Raji (cell line): ENCODE data around the gene ANKRD13D.

Experiments
- POLR2A ChIP-seq: IDR thresholded peaks from 2 replicates; pipeline ENCODE4 v1.6.1; 2011; ENCODE audit warnings: low read depth, low read length, control low read depth; ENCODE audit not compliant: insufficient read depth

ANKRD13D gene

DNA sequence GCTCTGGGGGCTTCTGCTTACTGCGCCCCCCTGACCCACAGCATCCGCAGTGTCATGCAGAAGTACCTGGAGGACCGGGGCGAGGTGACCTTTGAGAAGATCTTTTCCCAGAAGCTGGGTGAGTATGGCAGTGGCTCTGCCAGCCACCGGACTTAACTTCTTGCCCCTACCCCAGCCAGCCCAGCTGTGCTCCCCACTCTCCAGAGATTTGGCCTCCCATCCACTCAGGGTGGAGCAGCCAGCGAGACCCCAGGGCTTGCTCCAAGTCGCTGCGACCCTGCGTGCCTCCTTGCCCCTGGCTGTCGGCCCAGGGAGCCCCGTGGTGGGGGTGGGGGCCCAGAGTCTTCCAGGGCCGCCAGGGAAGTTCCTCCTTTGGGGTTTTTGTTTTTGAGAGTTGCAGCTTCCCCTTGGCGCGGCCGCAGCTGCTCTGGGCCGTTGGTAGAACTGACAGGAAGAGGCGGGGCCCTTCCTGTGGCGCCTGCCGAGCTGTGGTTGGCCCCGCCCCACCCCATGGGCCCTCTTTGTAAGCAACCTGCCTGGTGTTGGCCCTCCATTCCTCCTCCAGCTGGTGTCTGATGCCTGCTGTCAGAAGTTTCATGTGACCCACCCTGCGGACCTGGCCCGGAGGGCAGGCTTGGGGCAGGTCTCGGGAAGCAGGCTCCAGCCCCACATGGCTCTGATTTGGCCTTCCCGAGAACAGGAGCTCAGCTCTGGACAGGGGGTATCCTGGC lies 11.7 kb upstream of the ANKRD13D start:
- TF ChIP-seq POLR2A: peak; percentile 80

DNA sequence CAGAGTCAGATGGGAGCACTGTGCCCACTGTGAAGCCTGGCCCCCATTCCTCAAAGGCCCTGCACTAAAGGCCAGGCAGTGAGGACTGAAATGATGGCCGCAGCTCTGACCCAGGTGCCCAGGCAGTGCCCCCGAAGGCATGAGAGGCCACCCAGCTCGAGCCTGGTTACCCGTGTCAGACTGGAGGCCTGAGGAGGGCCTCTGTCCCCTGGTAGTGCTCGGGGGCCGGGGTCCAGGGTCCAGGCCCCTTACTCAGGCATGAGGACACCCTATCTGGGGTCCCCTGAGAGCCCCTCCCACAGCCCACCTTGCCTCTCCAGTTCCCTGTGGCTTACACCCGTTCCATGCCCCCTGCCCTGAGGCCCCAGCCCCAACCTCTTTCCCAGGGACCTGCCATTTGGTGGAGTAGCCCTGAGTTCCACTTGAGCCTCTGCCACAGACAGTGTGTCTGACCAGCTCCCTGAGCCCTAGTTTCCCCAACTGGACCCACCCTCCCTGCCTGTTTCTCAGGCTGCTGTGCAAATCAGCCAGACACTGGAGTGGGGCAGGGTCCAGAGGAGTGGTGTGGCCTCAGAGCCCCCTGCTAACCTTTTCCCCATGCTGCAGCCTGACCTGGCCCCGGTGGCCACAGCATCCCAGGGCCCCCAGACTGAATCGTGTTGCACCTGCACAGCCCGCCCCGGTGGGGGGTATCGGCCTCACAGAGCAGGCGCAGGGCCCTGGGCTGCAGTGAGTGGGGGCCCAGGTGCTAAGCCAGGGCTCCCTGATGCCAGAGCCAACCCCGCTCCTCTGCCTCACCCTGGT lies 10.8 kb upstream of the ANKRD13D start:
- TF ChIP-seq POLR2A: no peak

DNA sequence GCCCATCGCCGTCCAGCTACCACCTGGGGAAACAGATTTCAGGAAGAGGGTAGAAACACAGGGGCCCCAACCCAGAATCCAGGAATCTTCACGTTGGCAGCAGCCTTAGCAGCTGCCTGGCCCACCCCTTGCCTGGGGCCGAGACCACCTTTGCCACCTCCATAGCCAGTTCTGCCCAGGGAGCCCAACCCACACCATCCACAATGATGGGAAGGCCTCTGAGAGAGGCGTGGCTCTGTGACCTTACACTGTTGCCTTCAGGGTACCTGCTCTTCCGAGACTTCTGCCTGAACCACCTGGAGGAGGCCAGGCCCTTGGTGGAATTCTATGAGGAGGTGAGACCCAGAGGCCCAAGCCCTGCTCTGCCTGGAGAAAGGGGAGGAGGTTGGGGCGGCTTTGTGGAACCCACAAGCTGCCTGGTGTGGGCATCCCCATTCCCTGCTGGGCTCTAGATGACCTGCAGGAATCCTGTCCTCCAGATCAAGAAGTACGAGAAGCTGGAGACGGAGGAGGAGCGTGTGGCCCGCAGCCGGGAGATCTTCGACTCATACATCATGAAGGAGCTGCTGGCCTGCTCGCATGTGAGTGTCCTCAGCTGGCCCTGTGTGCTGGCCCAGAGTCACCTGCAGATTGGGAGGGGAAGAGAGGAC lies 10.0 kb upstream of the ANKRD13D start:
- TF ChIP-seq POLR2A: no peak

DNA sequence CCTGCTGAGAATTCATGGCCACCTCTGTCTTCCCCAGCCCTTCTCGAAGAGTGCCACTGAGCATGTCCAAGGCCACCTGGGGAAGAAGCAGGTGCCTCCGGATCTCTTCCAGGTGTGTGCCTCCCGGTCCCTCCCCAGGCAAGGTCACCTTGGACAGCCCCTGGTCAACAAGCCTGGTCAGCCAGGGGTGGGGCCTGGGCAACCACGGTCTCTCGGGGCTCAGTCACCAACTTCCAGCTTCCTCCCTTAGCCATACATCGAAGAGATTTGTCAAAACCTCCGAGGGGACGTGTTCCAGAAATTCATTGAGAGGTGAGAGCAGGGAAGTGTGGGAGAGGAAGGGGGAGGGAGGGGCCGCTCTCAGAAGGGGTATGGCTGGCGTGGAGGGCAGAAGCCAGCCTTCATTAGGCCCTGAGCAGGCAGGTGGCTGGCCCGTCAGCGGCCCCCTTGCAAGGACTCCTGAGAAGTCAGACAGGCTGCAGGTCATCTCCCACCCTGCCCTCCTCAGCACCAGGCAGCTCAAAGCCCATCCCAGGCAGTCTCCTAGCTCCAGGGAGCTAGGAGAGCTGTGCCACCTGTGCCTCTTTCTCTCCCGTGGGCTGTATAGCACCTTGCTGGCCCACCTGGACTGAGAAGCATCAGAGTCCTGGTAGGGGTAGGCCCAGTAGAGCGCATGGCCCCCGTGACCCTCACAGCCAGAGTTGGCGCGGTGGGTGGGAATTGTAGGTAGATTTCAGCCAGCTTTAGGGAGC lies 9.3 kb upstream of the ANKRD13D start:
- no peak for TF ChIP-seq POLR2A

DNA sequence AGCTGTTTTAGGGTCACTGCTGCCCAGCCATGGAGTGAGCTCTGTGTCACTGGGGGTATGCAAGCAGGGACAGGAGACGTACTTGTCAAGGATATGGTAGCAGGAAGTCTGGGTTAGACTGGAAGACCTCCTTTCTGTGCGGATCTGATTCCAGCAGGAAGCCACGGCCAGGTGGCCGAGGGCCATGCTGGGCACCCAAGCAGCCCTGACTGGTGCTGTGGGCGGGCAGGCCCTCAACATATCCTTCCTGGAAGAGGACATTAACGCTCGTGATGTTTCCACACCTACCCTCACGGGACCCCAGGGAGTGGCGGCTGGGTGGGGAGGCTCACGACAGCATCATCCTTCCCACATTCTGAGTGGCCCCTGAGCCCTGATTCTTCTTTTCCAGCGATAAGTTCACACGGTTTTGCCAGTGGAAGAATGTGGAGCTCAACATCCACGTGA lies 8.7 kb upstream of the ANKRD13D start:
- no peak for TF ChIP-seq POLR2A

DNA sequence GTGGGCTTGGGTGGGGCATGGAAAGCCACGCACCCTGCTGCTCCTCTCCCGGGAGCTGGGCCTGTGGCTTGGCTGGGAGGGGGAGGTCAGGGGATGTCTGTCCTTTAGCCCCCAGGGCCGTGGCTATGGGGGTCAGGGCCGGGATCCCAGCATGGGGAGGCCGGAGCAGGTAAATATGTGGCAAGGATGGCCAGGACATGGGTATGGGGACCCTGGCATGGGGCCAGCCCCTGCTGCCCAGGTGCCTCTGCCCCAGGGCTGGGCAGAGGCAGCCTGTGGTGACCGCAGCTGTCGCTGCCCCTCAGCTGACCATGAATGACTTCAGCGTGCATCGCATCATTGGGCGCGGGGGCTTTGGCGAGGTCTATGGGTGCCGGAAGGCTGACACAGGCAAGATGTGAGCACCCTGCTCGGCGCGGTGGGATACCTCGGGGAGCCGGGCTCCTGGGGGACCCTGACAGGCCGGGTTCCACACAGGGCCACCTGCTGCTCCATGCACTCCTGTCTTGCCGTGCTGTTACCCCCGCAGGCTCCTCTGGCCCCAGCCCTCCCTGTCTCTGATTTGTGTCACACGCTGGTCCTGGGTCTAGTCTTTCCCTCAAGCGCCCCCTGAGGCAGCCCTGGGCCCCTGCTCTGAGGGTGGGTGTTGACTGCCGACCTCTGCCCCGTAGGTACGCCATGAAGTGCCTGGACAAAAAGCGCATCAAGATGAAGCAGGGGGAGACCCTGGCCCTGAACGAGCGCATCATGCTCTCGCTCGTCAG lies 8.1 kb upstream of the ANKRD13D start:
- TF ChIP-seq POLR2A: no peak

DNA sequence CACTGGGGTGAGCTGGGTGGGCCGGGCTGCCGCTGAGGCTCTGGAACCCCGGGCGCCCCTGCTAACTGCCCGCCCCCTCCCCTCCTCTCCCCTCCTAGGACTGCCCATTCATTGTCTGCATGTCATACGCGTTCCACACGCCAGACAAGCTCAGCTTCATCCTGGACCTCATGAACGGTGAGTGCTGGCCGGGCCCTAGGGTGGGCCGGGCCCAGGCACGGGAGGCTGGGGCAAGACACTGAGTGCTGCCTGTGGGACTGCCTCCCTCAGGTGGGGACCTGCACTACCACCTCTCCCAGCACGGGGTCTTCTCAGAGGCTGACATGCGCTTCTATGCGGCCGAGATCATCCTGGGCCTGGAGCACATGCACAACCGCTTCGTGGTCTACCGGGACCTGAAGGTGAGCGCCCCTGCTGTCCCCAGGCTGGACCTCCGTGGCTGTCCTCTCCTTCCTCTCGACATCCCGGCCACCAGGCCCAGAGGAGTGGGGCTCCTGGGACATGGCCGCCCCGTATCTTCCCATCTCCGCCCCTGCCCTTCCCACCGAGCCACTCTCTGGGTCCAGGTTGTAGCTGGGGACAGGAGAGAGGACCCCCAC lies 7.5 kb upstream of the ANKRD13D start:
- no peak for TF ChIP-seq POLR2A

DNA sequence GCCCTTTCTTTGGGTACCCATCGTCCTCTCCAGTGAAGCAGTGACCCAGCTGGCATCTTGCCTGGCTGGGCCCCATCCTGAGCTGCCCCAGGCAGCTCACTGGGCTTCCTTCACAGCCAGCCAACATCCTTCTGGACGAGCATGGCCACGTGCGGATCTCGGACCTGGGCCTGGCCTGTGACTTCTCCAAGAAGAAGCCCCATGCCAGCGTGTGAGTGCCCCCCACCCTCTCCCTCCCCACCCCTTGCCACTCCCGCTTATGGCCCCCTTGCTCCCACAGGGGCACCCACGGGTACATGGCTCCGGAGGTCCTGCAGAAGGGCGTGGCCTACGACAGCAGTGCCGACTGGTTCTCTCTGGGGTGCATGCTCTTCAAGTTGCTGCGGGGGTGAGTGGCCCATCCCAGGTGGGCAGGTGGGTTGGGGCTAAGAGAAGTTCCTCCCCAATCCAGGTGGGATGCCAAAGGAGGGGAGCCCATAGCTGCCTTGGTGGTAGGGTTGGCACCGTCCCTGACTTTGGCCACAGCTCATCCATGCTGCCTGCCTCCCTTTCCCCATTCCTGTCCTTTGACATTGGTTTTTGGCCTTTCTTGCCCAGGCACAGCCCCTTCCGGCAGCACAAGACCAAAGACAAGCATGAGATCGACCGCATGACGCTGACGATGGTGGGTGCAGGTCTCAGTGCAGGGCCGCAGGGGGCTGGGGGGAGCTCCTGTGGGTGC lies 6.8 kb upstream of the ANKRD13D start:
- TF ChIP-seq POLR2A: no peak

DNA sequence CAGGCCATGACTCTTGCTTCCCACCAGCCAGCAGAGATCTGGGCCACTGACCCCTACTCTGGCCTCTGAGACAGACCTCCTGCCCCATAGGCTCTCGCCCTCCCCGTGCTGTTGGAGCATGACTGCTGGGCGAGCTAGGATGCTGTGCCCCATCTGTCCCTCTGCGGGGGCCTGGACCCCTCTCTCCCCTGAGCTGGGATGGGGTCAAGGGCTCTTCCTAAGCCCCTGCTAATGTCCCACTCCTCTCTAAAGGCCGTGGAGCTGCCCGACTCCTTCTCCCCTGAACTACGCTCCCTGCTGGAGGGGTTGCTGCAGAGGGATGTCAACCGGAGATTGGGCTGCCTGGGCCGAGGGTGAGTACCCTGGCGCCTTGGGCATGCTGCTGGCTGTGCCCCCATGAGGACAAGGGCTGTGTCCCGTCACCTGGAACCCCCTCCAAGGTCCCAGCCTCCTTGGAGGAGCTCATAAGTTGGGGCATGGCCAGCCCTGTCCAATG lies 6.2 kb upstream of the ANKRD13D start:
- TF ChIP-seq POLR2A: no peak

DNA sequence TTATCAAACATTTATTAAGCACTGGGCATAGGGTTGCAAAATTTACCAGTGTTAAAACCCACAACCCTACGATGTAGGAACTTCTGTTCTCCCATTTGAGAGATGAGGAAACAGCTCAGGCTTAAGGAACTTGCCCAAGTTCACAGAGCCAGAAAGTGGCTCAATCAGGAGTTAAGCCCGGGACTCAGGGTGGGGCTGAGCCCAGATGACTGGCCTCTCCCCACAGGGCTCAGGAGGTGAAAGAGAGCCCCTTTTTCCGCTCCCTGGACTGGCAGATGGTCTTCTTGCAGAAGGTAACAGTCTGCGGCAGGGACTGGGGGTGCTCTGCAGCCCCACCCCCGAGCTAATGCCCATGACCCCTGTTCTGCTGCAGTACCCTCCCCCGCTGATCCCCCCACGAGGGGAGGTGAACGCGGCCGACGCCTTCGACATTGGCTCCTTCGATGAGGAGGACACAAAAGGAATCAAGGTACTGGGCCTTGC lies 5.6 kb upstream of the ANKRD13D start:
- TF ChIP-seq POLR2A: no peak

DNA sequence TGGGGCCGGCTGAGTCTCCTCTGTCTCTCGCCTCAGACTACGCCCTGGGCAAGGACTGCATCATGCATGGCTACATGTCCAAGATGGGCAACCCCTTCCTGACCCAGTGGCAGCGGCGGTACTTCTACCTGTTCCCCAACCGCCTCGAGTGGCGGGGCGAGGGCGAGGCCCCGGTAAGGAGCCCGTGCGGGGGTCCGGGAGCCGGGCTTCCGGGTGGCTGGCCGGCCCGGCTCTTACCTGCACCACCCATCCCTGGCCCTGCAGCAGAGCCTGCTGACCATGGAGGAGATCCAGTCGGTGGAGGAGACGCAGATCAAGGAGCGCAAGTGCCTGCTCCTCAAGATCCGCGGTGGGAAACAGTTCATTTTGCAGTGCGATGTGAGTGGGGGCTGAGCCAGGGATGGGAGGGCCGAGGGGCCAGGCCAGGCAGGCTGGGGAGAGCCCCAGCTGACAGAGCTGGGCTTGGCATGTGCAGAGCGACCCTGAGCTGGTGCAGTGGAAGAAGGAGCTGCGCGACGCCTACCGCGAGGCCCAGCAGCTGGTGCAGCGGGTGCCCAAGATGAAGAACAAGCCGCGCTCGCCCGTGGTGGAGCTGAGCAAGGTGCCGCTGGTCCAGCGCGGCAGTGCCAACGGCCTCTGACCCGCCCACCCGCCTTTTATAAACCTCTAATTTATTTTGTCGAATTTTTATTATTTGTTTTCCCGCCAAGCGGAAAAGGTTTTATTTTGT lies 4.1 kb upstream of the ANKRD13D start:
- no peak for TF ChIP-seq POLR2A
